Activated CD8-positive, alpha-beta memory T cell treated with anti-CD3 and anti-CD28 coated beads, Interleukin-2, amount 50 U/mL, for 24 hours (primary cell): Measurements from ENCODE around the gene NBR1.
"Not testable (repeated sequence)": the region's sequence is repeated elsewhere in the genome, so short reads cannot be mapped to it uniquely, and the experiment has no call there.

Experiments used
- DNase-seq: peaks from one replicate; pipeline ENCODE4 v3.0.0-alpha.2; 2020; ENCODE audit errors: extremely low read depth

NBR1 gene

GRCh38 chr17:43216369-43216761 lies 45.4 kb downstream of the NBR1 start:
- DNase-seq: no peak

GRCh38 chr17:43216762-43217613 lies 46.0 kb downstream of the NBR1 start:
- DNase-seq: no peak

- no peak for DNase-seq
These were observed 46.6 kb downstream of the NBR1 start for GRCh38 chr17:43217614-43218087.

GRCh38 chr17:43219001-43219400 lies 48.0 kb downstream of the NBR1 start:
- DNase-seq: no peak

- DNase-seq: no peak
These were observed 48.8 kb downstream of the NBR1 start for GRCh38 chr17:43219746-43220380.

GRCh38 chr17:43220511-43221125 lies 49.6 kb downstream of the NBR1 start:
- no peak for DNase-seq

- no peak for DNase-seq
These were observed 53.2 kb downstream of the NBR1 start for GRCh38 chr17:43224146-43224705.

- no peak for DNase-seq
These were observed 55.4 kb downstream of the NBR1 start for GRCh38 chr17:43226393-43226792.

- DNase-seq: not testable (repeated sequence)
These were observed 57.2 kb downstream of the NBR1 start, which contains the start of gene CCDC200 for GRCh38 chr17:43228020-43228782. Gene CCDC200 (minus strand): TSS chr17:43228623. CDS start chr17:43228554, 69 bp downstream.

GRCh38 chr17:43231205-43232020 lies 60.4 kb downstream of the NBR1 start:
- not testable (repeated sequence) for DNase-seq

- not testable (repeated sequence) for DNase-seq
These were observed 61.1 kb downstream of the NBR1 start for GRCh38 chr17:43232021-43232699.

- not testable (repeated sequence) for DNase-seq
These were observed 62.2 kb downstream of the NBR1 start for GRCh38 chr17:43233263-43233662.

- not testable (repeated sequence) for DNase-seq
These were observed 62.9 kb downstream of the NBR1 start, which contains the start of gene RNU2-1 for GRCh38 chr17:43233877-43234276. Gene RNU2-1 (minus strand): TSS chr17:43233977.

- DNase-seq: not testable (repeated sequence)
These were observed 68.6 kb downstream of the NBR1 start for GRCh38 chr17:43239597-43239996.

GRCh38 chr17:43240596-43241352 lies 69.8 kb downstream of the NBR1 start:
- not testable (repeated sequence) for DNase-seq

- not testable (repeated sequence) for DNase-seq
These were observed 75.4 kb downstream of the NBR1 start for GRCh38 chr17:43246456-43246855.
